Vagina (tissue), 2 donors: Measurements from ENCODE around the gene UBQLN1. TPM values are rescaled to one million over a fixed set of nuclear protein-coding genes. Genes with fewer than 3 reads are reported as not detected.

Source experiments
- DNase-seq, 2 donors: peaks; one replicate each; pipeline ENCODE4 v3.0.0-alpha.2; 2017; ENCODE audit errors: extremely low spot score in 2 of 2
- H3K27ac ChIP-seq: fragments of 200-600 bp; sonication (generic); one replicate; pipeline ENCODE4 v1.5.1; 2019
- H3K27me3 ChIP-seq: fragments of 200-600 bp; sonication (generic); one replicate; pipeline ENCODE4 v1.5.1; 2019
- H3K36me3 ChIP-seq, 2 donors: fragments of 200-600 bp; sonication (generic); one replicate each; pipeline ENCODE4 v1.5.1; 2017 to 2019
- H3K4me1 ChIP-seq: fragments of 200-600 bp; sonication (generic); one replicate; pipeline ENCODE4 v1.5.1; 2019
- H3K4me3 ChIP-seq, 2 donors: fragments of 200-600 bp; sonication (generic); 1 replicate in 1 of 2; 2 replicates in 1 of 2; pipeline ENCODE4 v1.5.1; 2016 to 2019
- H3K9me3 ChIP-seq: fragments of 200-600 bp; sonication (generic); one replicate; pipeline ENCODE4 v1.5.1; 2019
- CTCF ChIP-seq, 3 experiments: fragments of 450-650 bp in 2 of 3; fragments of 200-600 bp in 1 of 3; sonication (generic) in 1 of 3; IDR thresholded peaks; one replicate each; pipeline ENCODE4 v1.5.1; 2017 to 2019; ENCODE audit warnings: antibody characterized with exemption in 3 of 3, mild to moderate bottlenecking in 2 of 3, moderate library complexity in 2 of 3
- POLR2A ChIP-seq, 2 donors: fragments of 450-650 bp; IDR thresholded peaks; one replicate each; pipeline ENCODE4 v1.6.1; 2017; ENCODE audit warnings: antibody characterized with exemption in 2 of 2, mild to moderate bottlenecking in 2 of 2, moderate library complexity in 2 of 2
- POLR2AphosphoS5 ChIP-seq, 2 donors: sonication (generic); formaldehyde crosslinking; IDR thresholded peaks; one replicate each; pipeline ENCODE4 v1.9.0; 2017; ENCODE audit warnings: antibody characterized with exemption in 2 of 2, mild to moderate bottlenecking in 2 of 2, low read depth in 1 of 2; ENCODE audit not compliant: insufficient read depth in 1 of 2
- intact Hi-C: fragments of 100-400 bp; cut with DNase I; formaldehyde crosslinking; loops from one replicate; pipeline ENCODE4 v1.15.1; 2023
- total RNA-seq: library from RNA; depleted of rRNA; stranded (reverse); fragments of >200 nt; gene quantifications from one replicate; pipeline ENCODE4 v1.2.3, GENCODE V29; 2016

UBQLN1 gene
- total RNA-seq, 1 donor from 2014 or later: 90.8 TPM

GRCh38 chr9:83701769-83702168 is 6.0 kb downstream of the UBQLN1 start:
- intact Hi-C loops: no loop called here
- Histone ChIP-seq H3K4me3 (peak overlapping the region in 1 of 2 donors; percentile 3), H3K4me1 (peaks cover 60% of the 10 kb centered on the region)

GRCh38 chr9:83701286-83701685 is 6.5 kb downstream of the UBQLN1 start:
- H3K4me1 ChIP-seq: peaks cover 61% of the 10 kb centered on the region
- H3K36me3 ChIP-seq: no peaks in the 10 kb centered on the region
- no peak for DNase-seq
- H3K27ac ChIP-seq: peak overlapping the region; percentile 31
- H3K9me3 ChIP-seq: no peaks in the 10 kb centered on the region
- no peak overlapping the region for H3K4me3 ChIP-seq
- no peaks in the 10 kb centered on the region for H3K27me3 ChIP-seq
- TF ChIP-seq POLR2A (IDR thresholded peaks at IDR 0.05) (no peak), POLR2AphosphoS5 (IDR thresholded peaks at IDR 0.05; ENCODE audit: insufficient read depth in 1 of 2, low read depth in 1 of 2) (no peak), CTCF (IDR thresholded peaks at IDR 0.05) (no peak)
- intact Hi-C loops: no loop called here

More at GRCh38 chr9:83701769-83702168, 6.0 kb downstream of the UBQLN1 start:
- Histone ChIP-seq H3K27me3 (no peaks in the 10 kb centered on the region), H3K36me3 (no peaks in the 10 kb centered on the region), H3K9me3 (no peaks in the 10 kb centered on the region), H3K27ac (peak overlapping the region; percentile 31)
- DNase-seq: no peak
- TF ChIP-seq CTCF (IDR thresholded peaks at IDR 0.05) (no peak), POLR2AphosphoS5 (IDR thresholded peaks at IDR 0.05; ENCODE audit: insufficient read depth in 1 of 2, low read depth in 1 of 2) (peak in 1 of 2 donors; percentile 36)

- no peak for DNase-seq
- Histone ChIP-seq H3K27me3 (no peaks in the 10 kb centered on the region), H3K36me3 (no peaks in the 10 kb centered on the region), H3K4me3 (no peak overlapping the region), H3K9me3 (no peaks in the 10 kb centered on the region), H3K4me1 (peaks cover 58% of the 10 kb centered on the region), H3K27ac (no peak overlapping the region)
- intact Hi-C loops: no loop called here
- TF ChIP-seq POLR2AphosphoS5 (IDR thresholded peaks at IDR 0.05; ENCODE audit: insufficient read depth in 1 of 2, low read depth in 1 of 2): no peak
- TF ChIP-seq POLR2A (IDR thresholded peaks at IDR 0.05): no peak
- no peak for TF ChIP-seq CTCF (IDR thresholded peaks at IDR 0.05)
Observed at GRCh38 chr9:83699615-83700014, 8.1 kb downstream of the UBQLN1 start.

- TF ChIP-seq POLR2A (IDR thresholded peaks at IDR 0.05) (no peak), CTCF (IDR thresholded peaks at IDR 0.05) (no peak)
Observed at GRCh38 chr9:83698976-83699585, 8.7 kb downstream of the UBQLN1 start.

GRCh38 chr9:83691492-83691891 is 16.3 kb downstream of the UBQLN1 start:
- no peak for DNase-seq
- Histone ChIP-seq H3K9me3 (no peaks in the 10 kb centered on the region), H3K4me1 (peaks cover 76% of the 10 kb centered on the region), H3K27me3 (no peaks in the 10 kb centered on the region), H3K4me3 (no peak overlapping the region), H3K36me3 (no peaks in the 10 kb centered on the region), H3K27ac (no peak overlapping the region)
- no peak for TF ChIP-seq POLR2AphosphoS5 (IDR thresholded peaks at IDR 0.05; ENCODE audit: insufficient read depth in 1 of 2, low read depth in 1 of 2)
- TF ChIP-seq POLR2A (IDR thresholded peaks at IDR 0.05): no peak
- no peak for TF ChIP-seq CTCF (IDR thresholded peaks at IDR 0.05)
- intact Hi-C loops: no loop called here

More at GRCh38 chr9:83698976-83699585, 8.7 kb downstream of the UBQLN1 start:
- H3K9me3 ChIP-seq: no peaks in the 10 kb centered on the region
- intact Hi-C loops: no loop called here
- no peak overlapping the region for H3K4me3 ChIP-seq
- H3K27ac ChIP-seq: no peak overlapping the region
- no peak for DNase-seq
- H3K27me3 ChIP-seq: no peaks in the 10 kb centered on the region
- peaks cover 58% of the 10 kb centered on the region for H3K4me1 ChIP-seq
- H3K36me3 ChIP-seq: no peaks in the 10 kb centered on the region
